ENCODE results near the gene ATE1.
A peak's percentile ranks its signal among the peaks of the same experiment; 100 is the strongest.

Gene ATE1

DNA sequence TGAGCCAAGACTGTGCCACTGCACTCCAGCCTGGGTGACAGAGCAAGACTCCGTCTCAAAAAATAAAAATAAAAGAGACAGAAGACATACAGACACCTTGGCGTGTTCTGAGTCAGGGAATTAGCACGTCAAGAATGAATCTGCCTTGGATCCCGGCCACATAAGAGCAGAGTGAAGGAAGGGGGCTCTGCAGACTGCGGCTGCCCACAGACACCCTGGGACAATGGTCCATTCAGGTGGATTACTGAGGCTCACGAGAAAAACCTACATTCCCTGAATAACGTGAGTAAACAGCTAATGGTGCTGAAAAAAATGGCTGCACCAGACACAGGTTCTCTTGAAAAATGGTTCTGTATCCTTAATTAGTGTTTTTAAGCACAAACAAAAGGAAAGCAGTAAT, 229.5 kb downstream of the ATE1 start:
- no peak for DNase-seq (ENCODE audit: low read depth, low spot score)

DNA sequence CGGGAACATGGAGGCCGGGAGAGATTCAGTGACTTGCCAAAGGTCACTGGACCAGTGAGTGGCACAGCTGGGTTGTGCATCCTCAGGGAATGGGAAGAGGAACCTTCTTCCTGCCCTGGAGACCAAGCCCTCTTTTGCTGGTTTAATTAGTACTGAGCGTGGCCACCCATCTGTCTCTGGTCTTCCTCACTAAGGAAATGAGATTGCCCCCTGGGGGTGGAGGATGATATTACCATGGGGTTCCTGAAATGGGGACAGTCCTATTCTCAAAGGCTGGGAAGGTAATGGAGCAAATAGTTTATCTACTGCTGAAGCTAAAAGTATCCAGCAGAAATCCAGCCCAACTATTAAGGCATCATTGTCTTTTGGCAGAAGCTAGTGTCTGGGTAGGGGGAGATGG, 231.0 kb downstream of the ATE1 start:
- DNase-seq (ENCODE audit: low read depth, low spot score): peak; percentile 47

DNA sequence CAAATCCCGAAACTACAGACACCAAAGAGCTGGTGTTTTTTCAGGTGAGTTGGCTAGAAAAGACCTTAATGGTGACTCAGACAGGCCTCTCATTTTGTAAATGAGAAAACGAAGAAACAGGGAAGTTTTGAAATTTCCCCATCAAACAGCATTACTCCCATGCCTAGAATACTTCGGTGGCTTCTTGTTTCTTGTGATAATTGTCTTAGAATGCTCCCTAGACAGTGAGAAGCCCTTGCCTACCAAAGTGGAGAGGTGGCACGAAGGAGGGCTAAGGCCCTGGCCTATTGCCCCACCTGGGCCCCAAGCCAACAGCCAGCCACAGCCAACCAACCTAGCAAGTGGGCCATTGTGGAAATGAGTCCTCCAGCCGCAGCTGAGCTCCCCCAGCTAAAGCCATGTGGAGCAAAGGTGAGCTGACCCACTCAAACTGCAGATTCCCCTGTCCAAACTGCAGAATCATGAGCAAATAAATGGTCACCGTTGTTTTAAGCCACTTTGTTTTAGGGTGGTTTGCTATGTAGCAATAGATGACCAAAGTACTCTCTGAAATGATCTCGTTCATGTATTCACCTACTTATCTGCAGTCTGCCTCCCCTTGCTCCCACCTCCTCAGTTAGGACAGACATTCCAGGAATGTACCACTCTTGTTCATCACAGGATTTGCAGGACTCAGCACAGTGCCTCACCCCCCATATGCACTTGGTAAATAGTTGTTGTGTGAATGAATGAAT, 231.9 kb downstream of the ATE1 start:
- no peak for DNase-seq (ENCODE audit: low read depth, low spot score)

DNA sequence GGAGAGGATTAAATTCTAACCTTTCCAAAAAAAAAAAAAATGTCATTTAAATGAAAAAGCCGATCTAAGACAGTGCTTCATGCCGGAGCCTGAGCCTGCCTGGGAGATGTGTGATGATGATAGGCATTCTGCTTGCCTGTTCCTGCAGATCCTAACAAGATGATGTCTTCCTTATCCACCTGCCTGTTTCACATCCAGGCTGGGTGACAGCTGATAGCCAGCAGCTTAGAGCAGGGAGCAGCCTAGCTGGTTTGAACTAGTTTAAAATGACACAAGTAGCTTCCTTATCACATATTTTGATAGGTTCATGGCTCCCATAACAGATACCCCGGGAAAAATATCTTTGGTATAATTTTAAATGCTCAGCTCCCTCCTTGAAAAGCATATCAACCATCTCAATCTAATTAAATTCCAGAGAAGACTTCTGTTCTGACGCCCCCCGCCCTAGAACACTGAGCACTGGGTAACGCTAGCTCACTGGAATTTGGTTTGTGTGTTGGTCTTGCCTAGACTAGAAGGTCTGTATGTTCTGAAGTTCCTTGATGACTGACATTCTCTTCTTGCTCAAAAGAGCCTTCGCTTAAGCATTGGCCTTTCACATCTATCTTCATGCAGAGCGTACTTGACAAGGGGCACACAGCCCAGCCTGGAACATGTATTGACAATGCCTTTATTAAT, 232.7 kb downstream of the ATE1 start:
- peak; percentile 63 for DNase-seq (ENCODE audit: low read depth, low spot score)

DNA sequence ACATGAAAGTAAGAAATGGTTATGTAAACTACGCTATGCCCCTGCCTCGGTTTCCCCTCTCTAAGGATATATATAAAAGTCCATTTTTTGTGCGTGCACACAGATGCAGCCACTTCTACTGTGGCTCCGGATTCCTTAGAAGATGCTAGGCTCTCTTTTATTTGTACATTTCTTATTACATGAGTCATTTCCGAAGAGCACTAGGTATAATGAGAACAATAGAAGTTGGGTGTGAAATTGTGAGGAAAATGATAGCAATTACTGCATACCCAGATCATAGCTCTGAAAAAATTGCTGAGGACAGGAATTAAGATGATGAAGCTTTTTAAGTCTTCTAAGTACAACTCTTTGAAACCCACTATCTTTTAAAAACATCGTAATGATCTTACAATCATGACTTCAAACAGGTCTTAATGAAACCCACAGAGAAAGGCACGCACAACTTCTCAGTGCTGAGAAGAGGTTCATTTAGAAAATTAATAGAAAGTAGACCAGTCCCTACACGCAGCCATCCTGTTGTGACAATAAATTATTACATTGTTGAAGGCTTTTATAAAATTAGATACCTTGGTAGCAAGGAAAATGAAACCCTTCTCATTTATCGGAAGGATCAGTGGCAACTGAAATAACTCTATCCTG, 233.4 kb downstream of the ATE1 start:
- no peak for DNase-seq (ENCODE audit: low read depth, low spot score)

DNA sequence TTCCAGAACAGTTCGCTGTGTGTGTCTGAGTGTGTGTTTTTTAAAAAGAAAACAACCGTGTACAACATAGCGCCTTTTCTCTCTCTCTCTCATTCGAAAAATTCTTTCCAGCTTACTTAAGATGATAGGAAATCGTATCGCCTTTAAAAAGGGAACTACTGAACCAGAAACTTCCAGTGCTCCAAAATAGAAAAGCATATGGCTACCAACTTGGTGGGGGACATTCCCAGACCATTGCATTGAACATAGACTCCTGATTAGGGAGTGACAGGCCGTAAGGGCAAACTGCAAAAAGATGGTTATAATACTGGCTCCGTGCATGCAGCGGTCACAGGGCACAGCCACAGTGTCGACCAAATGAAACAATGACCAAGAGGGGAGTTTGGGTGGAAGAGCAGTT, 235.2 kb downstream of the ATE1 start:
- DNase-seq (ENCODE audit: low read depth, low spot score): no peak

DNA sequence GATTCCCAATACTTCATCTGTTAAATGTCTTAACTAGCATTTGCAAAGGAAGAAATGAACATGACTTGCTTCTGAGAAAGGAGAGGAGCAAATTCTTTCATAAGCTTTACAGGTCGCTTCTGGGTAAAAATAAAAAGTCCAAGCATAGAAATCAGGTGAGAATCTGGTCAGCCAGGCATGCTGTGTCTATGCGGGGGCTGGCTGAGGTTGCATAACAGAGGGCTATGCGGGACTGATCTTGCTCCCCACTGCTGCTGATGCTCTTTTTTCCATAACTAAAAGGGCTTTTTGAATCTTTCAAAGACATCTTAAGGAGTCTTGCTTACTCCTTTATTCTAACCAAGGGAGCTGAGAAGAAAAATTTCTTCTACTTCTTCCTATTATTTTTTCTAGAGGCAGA, 236.9 kb downstream of the ATE1 start:
- DNase-seq (ENCODE audit: low read depth, low spot score): no peak
